GM23248 (cell line): ENCODE measurements around the gene TEX51.

Source experiments
- EZH2 ChIP-seq: fragments of 200-600 bp; sonication (generic); IDR thresholded peaks from 2 replicates; pipeline ENCODE4 v1.6.1; 2018; ENCODE audit warnings: antibody characterized with exemption, mild to moderate bottlenecking; ENCODE audit not compliant: insufficient read depth, poor library complexity, severe bottlenecking
- EZH2phosphoT487 ChIP-seq: fragments of 200-600 bp; sonication (generic); IDR thresholded peaks from 2 replicates; pipeline ENCODE4 v1.6.1; 2018; ENCODE audit warnings: antibody characterized with exemption, moderate library complexity, mild to moderate bottlenecking, low read depth; ENCODE audit not compliant: insufficient read depth

DNA sequence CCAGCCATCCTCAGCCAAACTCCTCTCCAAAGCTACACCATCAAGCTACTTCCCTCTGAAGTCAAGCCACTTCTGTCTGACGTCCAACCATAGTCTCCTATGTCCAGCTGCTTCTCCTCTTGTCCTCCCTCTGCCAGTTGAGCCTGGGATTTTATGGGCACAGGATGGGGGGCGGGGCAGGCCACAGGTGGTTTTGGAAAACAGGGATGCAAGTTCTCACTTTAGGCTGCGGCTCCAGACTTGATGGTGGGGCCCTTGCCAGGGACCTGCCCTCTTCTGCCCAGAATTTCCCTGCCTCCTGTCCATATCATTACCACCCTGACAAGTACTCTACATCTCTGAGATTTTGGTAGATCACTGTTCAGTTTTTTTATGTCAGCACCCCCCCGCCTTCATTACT, 41.6 kb downstream of the TEX51 start:
- TF ChIP-seq EZH2phosphoT487 (no peak), EZH2 (no peak)
